NCI-H2196 treated with DMSO at 0.1 percent for 48 hours (cell line): ENCODE results near the gene CCL20.

Experiments
- DNase-seq: peaks from one replicate; lab custom pipeline; 2025; ENCODE audit not compliant: unreplicated experiment; lab: John Stamatoyannopoulos, UW

The CCL20 gene

DNA sequence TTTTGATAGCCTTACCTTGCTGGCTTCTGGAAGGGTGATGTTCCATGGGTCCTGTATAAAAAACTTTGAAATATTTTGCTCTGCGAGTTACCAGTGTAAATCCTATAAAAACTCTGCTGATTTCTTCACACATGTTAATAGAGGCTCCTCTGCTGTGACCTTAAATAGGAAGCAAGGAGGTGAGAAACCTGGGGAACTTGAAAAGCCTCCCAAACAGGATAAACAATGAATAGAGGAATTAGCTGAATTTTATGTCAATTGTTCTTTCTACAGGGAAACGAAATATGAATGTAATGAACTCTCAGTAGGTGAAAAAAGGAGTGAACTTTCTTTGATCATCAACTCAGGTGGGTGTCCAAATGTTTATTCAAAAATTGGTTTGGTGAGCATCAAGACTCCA lies 10.8 kb upstream of the CCL20 start:
- DNase-seq = no peak

DNA sequence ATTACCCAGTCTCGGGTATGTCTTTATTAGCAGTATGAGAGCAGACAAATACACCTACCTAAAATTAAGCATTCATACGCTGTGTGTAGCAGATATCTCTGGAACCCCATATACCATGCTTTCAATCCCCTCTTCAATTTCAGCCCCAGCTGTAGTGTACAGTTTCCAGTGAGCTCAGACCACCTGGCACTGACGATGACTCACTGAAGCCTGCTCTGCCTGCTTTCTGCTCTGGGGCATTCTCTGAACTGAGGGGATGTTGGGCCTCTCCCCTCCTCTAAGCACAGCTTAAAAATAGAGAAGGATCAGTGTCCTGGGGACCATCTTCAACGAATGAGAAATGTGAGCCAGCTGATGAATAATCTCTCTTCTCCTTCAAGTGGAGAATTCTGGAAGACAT lies 8.7 kb upstream of the CCL20 start:
- no peak for DNase-seq

DNA sequence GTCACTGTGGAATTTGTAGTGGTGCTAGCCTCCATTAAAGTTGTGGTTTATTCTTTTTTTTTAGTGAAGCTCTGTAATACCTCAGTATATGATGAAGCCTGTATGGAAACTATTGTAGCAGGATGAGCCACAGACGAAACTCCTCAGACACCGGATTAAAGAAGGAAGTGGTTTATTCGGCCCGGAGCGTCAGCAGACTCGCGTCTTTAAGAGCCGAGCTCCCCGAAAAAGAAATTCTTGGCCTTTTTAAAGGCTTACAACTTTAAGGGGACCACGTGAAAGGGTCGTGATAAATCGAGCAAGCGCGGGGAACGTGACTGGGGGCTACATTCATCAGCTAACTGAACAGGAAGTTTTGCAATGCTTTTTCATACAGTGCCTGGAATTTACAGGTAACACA lies 8.1 kb upstream of the CCL20 start:
- DNase-seq = no peak

DNA sequence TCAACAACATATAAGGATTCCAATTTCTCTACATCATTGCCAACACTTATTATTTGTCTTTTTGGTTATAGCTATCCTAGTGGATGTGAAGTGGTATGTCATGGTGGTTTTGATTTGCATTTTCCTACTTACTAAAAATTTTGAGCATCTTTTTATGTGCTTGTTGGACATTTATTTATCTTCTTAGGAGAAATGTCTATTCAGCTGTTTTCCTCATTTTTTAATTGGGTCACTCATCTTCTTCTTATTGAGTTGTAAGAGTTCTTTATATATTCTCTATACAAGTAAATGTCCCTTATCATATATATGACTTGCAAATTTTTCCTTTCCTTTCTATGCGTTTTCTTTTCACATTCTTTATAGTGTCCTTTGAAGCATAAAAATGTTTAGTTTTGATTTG lies 4.7 kb upstream of the CCL20 start:
- no peak for DNase-seq

DNA sequence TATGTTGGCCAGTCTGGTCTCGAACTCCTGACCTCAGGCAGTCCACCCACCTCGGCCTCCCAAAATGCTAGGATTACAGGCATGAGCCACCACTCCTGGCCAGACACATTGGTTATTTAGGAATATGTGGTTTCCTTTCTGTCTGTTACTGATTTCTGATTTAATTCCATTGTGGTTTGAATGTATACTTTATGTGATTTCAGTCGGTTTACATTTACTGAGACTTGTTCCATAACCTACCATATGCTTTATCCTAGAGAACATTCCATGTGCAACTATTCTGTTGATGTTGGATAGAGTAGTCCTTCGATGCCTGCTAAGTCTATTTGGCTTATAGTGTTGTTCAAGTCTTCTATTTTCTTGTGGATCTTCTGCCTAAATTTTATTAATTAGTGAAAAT lies 1.6 kb upstream of the CCL20 start:
- no peak for DNase-seq

DNA sequence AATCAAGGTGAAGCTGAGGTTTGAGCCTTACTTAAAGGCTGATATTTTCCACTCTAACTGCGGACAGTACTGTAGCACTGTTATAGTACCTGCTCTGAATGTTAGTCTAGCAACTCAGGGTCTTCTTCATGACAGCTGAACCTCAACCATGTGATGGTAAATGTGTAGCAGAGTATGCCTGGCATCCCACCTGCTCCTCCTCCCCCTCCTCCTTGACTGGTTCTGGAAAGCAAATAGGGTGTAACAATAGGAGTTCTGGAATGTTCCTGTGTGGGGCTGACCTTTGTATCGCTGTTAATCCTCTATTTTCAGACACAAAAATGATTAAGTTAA lies 447 bp upstream of the CCL20 start:
- no peak for DNase-seq

DNA sequence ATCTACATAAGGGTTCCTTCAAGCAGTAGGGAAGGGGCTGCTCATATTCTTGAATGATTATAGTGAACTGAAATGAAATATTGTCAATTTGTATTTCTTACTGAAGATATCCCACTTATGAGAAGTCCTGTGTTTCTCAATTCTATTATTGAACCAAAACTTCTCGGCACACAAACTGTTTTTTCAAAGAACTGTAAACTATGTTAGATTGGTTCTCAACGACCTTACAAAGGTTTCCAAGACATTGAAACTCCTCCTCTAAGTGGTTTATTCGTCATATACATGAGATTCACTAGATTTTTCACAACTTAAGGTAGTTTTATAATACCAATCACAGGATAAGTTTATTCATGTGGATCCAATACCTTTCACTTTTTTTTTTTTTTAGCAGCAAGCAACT lies 1.4 kb downstream of the CCL20 start:
- DNase-seq = no peak

DNA sequence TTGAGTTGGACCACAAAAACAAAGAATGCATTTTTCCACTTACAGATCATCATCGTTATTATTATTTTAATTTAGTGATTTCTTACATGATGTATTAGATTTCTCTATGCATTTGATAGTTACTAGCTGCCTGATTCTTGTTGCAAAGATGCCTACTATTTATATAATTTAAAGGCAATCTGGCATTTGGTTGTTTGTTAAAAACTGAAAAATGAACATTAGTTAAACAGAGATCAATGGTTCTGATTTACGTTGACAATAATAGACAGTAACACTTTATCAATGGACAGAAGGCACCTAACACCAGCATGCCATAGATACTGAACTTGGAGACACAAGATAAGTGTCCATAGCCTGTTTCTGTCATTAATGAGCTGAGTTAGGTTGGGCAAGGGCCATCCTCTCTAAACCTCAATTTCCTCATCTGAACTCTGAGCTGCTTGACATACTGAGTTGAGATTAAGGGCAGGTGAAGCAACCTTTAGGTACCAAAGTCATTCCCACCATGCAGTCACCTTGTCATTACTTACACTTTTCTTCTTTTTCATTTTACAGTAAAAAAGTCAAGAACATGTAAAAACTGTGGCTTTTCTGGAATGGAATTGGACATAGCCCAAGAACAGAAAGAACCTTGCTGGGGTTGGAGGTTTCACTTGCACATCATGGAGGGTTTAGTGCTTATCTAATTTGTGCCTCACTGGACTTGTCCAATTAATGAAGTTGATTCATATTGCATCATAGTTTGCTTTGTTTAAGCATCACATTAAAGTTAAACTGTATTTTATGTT lies 3.1 kb downstream of the CCL20 start:
- no peak for DNase-seq

DNA sequence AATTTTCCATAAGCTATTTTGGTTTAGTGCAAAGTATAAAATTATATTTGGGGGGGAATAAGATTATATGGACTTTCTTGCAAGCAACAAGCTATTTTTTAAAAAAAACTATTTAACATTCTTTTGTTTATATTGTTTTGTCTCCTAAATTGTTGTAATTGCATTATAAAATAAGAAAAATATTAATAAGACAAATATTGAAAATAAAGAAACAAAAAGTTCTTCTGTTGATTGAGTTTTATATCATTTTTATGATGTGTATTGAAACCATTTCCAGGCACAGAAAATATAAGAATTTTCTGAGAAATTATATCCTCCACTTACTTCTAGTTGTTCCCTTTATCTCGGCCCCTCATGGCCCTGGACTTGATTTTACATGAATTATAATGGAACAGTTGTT lies 3.7 kb downstream of the CCL20 start:
- no peak for DNase-seq

DNA sequence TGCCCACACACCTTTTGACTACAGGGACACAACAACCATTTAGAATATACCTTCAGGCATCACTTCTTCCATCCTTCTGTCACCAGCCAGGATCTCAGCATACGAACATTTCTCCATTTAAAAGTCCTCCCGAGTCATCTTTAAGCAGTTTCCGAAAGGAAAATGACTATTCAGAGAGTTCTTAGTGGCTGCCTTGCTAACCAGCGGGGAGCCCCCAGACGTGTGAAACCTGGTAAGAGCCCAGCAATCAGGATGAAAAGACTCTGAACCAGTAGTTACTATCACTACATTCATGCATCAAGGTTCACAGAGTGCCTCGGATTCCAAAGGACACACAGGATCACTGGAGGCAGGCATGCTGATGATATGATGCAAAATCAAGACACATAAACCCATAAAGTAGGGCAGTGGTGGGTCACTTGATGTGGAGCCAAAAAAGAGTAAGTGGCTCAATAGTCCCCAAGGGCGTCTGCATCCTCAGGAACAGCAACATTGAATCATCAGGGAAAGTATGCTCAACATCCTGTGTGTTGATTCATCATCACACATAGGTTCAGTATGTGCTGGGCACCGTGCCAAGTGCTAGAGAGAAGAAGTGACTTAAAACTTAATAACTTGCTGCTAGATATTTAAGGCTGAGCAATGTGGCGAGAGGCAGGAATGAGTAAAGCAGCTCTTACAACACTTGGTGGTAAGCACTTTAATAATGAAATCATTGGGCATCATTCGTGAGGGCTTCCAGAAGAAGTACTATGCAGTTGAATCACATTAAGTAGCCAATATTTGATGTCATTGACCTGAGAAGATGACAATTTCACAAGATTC lies 4.4 kb downstream of the CCL20 start:
- DNase-seq = no peak

DNA sequence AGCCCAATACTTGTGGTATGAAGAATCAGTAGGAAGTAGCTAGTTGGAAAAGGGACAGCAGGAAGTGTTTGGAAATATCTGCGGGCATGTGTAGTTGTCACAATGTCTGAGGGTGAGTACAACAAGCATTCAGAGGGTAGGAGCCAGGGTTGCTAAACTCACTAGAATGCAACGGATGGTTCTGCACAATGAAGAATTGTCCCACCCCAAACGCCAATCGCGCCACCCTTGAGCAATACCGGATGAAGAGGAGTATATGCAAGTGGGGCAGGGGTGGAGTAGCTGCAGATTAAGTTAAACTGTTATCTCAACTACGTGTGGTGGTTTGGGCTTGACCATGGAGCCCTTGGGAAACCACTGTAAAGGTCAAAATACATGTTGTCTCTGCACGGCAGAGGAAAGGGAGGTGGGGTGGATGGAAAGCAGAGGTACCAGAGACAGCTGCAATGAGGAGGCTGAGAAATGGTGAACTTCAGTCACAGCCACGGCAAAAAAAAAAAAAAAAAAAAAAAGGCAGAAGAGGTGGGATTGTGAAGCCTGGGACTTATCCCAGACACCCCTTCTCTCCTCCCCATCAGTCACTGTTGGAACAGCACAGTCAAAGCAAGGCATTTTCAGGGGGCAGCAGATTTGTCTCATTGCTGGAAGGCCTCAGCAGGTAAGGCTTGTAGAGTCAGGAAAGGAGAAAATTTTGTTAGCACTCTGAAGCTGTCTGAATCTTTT lies 5.2 kb downstream of the CCL20 start:
- DNase-seq = no peak

DNA sequence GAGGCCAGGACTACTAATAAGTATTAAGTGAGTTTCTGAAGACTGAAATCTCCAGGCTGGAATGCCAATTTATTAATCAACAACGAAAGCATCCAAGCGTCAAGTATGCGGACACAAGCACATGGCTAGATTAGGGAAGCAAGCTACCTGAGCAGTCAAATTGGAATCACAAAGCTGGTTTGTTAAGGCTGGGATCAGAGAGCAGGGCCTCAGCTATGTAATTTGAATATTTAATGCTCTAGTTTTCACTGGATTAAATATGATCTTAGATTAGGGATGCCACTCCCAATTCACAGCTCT lies 5.7 kb downstream of the CCL20 start:
- DNase-seq = no peak

DNA sequence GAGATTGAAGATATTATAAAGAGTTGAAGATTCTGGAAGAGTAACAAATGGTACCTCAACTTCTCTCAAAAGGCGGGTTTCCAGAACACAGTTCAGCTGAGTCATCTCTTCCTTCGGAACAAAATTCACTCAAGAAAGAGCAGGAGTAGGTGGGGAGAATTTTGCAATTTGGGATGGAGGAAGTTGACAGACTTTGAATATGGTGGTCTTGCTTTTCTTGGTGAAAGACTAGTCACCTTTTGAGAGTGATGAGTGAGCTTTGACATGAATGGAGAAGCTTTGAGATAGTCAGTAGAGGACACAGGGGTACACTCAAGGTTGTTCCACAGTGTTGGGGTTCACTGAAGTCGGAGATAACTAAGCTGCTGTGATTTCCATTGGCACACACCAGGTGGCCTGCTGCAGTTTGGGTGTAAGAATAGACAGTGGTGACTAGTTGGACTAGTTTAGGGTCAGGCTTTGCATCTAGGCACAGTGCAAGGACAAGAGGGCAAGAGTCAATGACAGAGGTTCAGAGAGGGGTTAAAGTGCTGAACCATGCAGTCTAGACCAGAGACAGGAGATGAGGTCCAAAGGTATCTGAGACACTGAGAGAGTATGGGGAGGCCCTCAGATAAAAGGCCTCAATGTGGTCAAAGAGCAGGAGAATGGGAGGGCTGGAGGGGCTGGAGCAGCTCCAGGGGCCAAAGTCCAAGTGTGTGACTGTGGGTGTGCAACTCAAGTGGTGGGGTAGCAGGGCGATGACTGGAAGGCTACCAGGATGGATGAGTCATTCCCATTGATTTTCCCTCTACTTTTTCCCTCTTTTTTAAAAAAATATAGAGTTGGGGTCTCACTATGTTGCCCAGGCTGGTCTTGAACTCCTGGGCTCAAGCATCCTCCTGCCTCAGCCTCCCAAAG lies 7.7 kb downstream of the CCL20 start:
- no peak for DNase-seq

DNA sequence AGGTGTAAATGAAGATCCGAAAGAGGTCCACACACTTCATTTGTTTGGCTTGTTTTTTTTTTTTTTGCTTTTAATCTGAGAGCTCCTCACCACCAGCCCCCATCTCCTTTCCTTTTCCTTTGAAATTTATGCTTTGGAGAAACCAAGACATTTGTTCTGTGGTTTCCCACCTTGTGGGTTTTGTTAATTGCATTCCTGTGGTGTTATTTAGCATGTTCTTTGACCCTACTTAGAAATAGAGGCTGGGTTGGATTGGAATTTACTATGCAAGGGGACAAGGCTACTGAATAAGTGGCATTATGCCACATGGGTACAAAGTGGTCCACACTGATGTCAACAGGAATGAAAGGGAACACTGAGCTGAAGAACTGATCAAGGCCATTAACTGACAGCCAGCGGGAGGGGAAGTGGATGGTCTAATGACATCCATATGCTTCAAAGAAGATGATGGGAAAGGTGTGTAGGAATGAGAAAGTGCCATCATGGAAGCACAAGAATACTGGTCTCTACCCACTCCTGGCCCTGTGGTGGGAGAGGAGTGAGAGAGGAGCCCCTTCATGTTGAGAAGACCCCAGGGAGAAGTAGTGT lies 8.9 kb downstream of the CCL20 start:
- DNase-seq = no peak

DNA sequence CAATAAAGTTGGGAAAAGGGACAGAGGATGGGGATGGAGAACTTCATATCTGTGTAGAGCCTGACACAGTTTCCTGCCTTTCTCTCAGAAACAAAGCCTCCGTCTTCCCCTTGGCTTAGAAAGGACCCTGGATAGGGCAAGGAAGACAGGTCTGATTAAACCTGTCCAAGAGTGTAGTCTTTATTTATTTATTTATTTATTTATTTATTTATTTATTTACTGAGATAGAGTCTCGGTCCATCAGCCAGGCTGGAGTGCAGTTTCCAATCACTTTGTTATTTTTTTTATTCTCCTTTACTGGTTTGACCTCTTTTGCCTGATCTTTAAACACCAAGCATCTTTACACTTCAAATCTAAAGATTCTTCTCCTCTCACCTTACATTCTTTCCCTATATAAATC lies 10.3 kb downstream of the CCL20 start:
- DNase-seq = no peak

DNA sequence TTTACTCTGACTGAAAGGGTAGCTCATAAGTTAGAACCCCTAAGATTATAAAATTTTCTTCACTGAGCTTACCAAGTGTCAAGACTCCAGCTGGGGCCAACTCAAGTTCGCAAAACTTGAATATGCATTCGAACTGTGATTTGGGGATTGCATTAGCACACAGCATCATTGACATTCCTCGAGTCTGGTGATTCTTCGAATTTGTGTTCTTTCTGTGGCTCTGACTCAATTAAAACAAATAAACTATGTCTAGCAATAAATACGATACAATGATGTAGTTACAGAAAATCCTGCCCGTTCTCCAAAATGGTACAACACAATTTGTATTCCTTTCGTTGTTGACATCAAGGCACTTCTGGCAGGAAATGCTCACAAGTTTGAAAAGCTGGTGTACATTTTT lies 11.1 kb downstream of the CCL20 start:
- no peak for DNase-seq

DNA sequence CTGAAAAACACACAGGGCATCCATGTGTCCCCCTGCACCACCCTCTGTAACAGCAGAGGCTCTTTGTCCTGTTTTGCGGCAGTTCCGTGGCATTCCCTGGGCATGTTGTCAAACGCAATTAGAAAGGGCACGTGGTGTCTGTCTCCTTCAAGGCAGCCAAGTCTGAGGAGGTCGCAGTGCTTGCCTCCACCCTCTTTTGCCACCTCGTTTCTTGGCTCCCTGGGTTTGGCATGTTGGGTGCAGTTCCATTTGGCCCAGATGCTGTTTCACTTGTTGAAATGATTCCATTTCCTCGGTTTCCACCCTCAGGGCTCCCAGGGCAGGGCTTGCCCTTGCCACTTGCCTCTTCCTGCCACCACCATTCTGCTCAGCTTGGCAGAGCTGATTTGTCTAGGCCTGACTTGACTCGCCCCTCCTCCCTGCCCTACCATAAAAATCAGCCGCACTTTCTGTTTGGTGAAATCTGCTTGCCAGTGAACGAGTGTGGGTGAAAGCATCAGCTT lies 12.4 kb downstream of the CCL20 start:
- no peak for DNase-seq

DNA sequence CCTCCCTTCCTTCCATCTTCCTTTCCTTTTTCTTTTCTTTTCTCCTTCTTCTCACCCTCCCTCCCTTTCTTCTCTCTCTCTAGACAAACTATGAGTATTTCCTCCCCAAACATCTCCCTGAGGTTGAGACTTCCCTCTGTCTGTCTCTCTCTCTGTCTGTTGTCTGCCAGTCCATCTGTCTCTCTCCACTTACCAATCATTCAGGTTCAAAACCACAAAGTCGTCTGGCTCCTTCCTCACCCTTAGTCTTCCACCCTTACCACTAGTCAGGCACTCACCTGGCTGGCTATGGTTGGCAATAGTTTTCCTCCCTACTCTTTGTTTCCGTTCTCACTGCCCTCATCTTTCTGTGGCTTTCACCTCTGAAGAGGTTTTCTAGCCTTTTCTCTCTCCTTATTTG lies 12.9 kb downstream of the CCL20 start:
- DNase-seq = no peak

DNA sequence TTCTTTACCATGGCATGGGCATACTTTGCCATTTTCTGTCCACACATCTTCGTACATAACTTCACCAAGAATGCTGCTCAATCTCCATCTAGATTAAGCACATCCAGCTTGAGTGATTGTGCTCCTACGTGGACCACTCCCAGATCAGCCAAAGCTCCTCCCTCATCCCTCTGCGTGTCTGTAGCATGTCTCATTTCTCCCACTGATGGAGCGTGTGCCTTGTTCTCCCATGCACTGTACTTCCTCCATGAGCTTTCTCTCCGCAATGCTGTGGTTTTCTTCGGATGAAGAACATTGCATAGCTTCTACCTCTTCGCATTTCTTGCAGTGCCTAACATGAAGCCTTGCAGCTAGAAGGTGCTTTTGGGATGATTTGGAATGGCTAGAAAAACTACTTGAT lies 13.5 kb downstream of the CCL20 start:
- DNase-seq = no peak

DNA sequence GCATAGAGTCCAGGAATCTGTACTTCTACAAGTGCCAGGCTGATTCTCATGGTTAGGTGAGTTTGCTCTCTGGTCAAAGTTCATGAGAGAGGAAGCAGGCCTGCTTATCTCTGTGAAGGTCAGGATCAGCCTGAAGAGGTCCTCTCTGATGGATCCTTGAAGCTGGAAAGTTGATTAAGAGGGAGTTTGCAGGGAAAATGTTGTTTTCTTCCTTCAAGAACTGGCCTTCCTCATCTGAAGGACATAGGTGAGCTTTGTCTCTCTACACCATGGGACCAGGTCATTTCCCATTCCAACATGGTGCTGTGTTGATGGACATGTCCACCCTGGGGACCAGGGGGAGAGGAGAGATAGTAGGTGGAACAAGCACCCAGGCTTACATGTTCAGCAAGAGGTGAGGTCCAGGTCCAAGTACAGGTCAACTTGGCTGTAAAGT lies 14.9 kb downstream of the CCL20 start:
- DNase-seq = no peak

DNA sequence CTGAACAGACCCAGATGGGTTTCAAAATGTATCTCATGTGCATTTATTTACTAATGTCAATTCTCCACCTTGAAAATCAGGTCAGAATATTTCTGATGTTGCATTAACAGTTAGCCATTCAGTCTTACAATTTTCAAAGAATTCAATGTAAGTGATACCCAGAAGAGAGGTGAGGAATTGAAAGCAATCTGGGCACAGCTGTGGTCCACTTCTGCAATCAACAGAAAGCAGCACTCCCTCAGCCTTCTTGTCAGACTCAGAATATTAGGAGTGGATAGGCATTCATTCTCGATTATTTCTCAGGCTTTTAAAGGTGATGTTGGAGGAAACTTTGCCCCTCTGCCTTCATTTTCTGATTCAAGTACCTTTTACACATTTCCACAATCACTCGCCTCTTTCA lies 15.7 kb downstream of the CCL20 start:
- DNase-seq = no peak
